Karpas-422 (cell line): ENCODE results near the gene XRCC6. TPM values are rescaled to one million over a fixed set of nuclear protein-coding genes. Genes with fewer than 3 reads are reported as not detected.
"Not testable (repeated sequence)": the region's sequence is repeated elsewhere in the genome, so short reads cannot be mapped to it uniquely, and the experiment has no call there.

Experiments used
- DNase-seq: peaks from one replicate; pipeline ENCODE4 v3.0.0-alpha.2; 2015
- H2AFZ ChIP-seq: fragments of 200-600 bp; sonication (generic); 2 replicates; pipeline ENCODE4 v1.6.1; 2014; ENCODE audit warnings: antibody characterized with exemption, low read length, mixed read lengths
- H3K27ac ChIP-seq: fragments of 200-600 bp; sonication (generic); 2 replicates; pipeline ENCODE4 v1.5.1; 2014; ENCODE audit warnings: mild to moderate bottlenecking, low read length, moderate library complexity
- H3K27me3 ChIP-seq: fragments of 200-600 bp; sonication (generic); 2 replicates; pipeline ENCODE4 v1.6.1; 2014; ENCODE audit warnings: low read length, mixed read lengths
- H3K36me3 ChIP-seq: fragments of 200-600 bp; sonication (generic); 2 replicates; pipeline ENCODE4 v1.6.1; 2014; ENCODE audit warnings: low read length, mixed read lengths; ENCODE audit not compliant: insufficient read depth
- H3K4me1 ChIP-seq: fragments of 200-600 bp; sonication (generic); 2 replicates; pipeline ENCODE4 v1.6.1; 2014; ENCODE audit warnings: mild to moderate bottlenecking, low read length, mixed read lengths
- H3K4me2 ChIP-seq: fragments of 200-600 bp; sonication (generic); 2 replicates; pipeline ENCODE4 v1.6.1; 2014; ENCODE audit warnings: low read length, low read depth, mild to moderate bottlenecking; ENCODE audit not compliant: poor library complexity, severe bottlenecking
- H3K4me3 ChIP-seq: fragments of 200-600 bp; sonication (generic); 2 replicates; pipeline ENCODE4 v1.5.1; 2014; ENCODE audit warnings: mild to moderate bottlenecking, antibody characterized with exemption, low read length, mixed read lengths
- H3K79me2 ChIP-seq: fragments of 200-600 bp; sonication (generic); 2 replicates; pipeline ENCODE4 v1.6.1; 2014; ENCODE audit warnings: mild to moderate bottlenecking, low read length, mixed read lengths
- H3K9ac ChIP-seq: fragments of 200-600 bp; sonication (generic); 2 replicates; pipeline ENCODE4 v1.6.0; 2014; ENCODE audit warnings: low read length
- H3K9me2 ChIP-seq: fragments of 200-600 bp; sonication (generic), shearing (Covaris generic); replicated peaks from 2 replicates; pipeline ENCODE4 v1.6.0; 2014; ENCODE audit warnings: mild to moderate bottlenecking, low read length, moderate library complexity; ENCODE audit not compliant: insufficient read depth
- H3K9me3 ChIP-seq: fragments of 300-700, 200-600 bp; sonication (generic); 2 replicates; pipeline ENCODE4 v1.6.1; 2014; ENCODE audit warnings: low read length, mixed read lengths
- H4K20me1 ChIP-seq: fragments of 200-600 bp; sonication (generic); 2 replicates; pipeline ENCODE4 v1.6.1; 2014; ENCODE audit warnings: mild to moderate bottlenecking, antibody characterized with exemption, low read length, low read depth; ENCODE audit not compliant: insufficient read depth
- total RNA-seq: library from RNA; depleted of rRNA; stranded (reverse); fragments of >200 nt; shearing (Covaris generic); gene quantifications from 2 replicates; pipeline ENCODE4 v1.2.3, GENCODE V29; 2014; ENCODE audit warnings: low replicate concordance

XRCC6 gene
- total RNA-seq, 1 experiment from 2014 or later, result 173 TPM

GRCh38 chr22:41593336-41593960 lies 27.6 kb upstream of the XRCC6 start:
- not testable (repeated sequence) for DNase-seq, H3K9me2 ChIP-seq, H3K79me2 ChIP-seq, H2AFZ ChIP-seq, H3K9me3 ChIP-seq, H4K20me1 ChIP-seq, H3K27me3 ChIP-seq, H3K4me3 ChIP-seq, H3K27ac ChIP-seq, H3K4me2 ChIP-seq, H3K9ac ChIP-seq, H3K36me3 ChIP-seq
- peaks cover 12% of the 10 kb centered on the region for H3K4me1 ChIP-seq

GRCh38 chr22:41595703-41596102 lies 25.4 kb upstream of the XRCC6 start:
- Histone ChIP-seq H3K9me3 (no peaks in the 10 kb centered on the region), H3K4me2 (no peak overlapping the region), H3K27me3 (no peaks in the 10 kb centered on the region), H3K27ac (no peak overlapping the region), H3K9ac (no peak overlapping the region), H3K79me2 (no peaks in the 10 kb centered on the region), H3K4me3 (no peak overlapping the region), H2AFZ (no peak overlapping the region), H3K9me2 (no peaks in the 10 kb centered on the region), H4K20me1 (no peaks in the 10 kb centered on the region), H3K4me1 (peaks cover under 1% of the 10 kb centered on the region; the same call in 1 of the 2 replicates), H3K36me3 (peaks cover 2% of the 10 kb centered on the region; the same call in 1 of the 2 replicates)
- no peak for DNase-seq

GRCh38 chr22:41596776-41597634 lies 24.1 kb upstream of the XRCC6 start:
- no peak overlapping the region for H3K27ac ChIP-seq
- no peak overlapping the region for H3K4me3 ChIP-seq
- no peak overlapping the region for H2AFZ ChIP-seq
- H3K9me2 ChIP-seq, result no peaks in the 10 kb centered on the region
- H3K4me1 ChIP-seq, result no peaks in the 10 kb centered on the region
- H3K4me2 ChIP-seq, result no peak overlapping the region
- H3K9me3 ChIP-seq, result no peaks in the 10 kb centered on the region
- no peaks in the 10 kb centered on the region for H3K27me3 ChIP-seq
- no peak overlapping the region for H3K9ac ChIP-seq
- peaks cover 5% of the 10 kb centered on the region; the same call in 1 of the 2 replicates for H3K36me3 ChIP-seq
- H3K79me2 ChIP-seq, result no peaks in the 10 kb centered on the region
- DNase-seq, result peak; percentile 76
- no peaks in the 10 kb centered on the region for H4K20me1 ChIP-seq

- H3K4me2 ChIP-seq, result no peak overlapping the region
- peaks cover 10% of the 10 kb centered on the region; the same call in 1 of the 2 replicates for H3K36me3 ChIP-seq
Observed at GRCh38 chr22:41597635-41597953, 23.5 kb upstream of the XRCC6 start.

GRCh38 chr22:41598081-41598480 lies 23.0 kb upstream of the XRCC6 start:
- H3K4me2 ChIP-seq, result no peak overlapping the region
- no peak overlapping the region for H3K27ac ChIP-seq
- H4K20me1 ChIP-seq, result no peaks in the 10 kb centered on the region
- no peaks in the 10 kb centered on the region for H3K9me2 ChIP-seq
- no peak for DNase-seq
- H3K36me3 ChIP-seq, result peaks cover 14% of the 10 kb centered on the region; the same call in 1 of the 2 replicates
- no peak overlapping the region for H3K4me3 ChIP-seq
- no peaks in the 10 kb centered on the region for H3K79me2 ChIP-seq
- no peak overlapping the region for H3K9ac ChIP-seq
- H3K27me3 ChIP-seq, result no peaks in the 10 kb centered on the region
- H2AFZ ChIP-seq, result no peak overlapping the region
- no peaks in the 10 kb centered on the region for H3K4me1 ChIP-seq
- no peaks in the 10 kb centered on the region for H3K9me3 ChIP-seq

More at GRCh38 chr22:41597635-41597953, 23.5 kb upstream of the XRCC6 start:
- Histone ChIP-seq H3K9ac (no peak overlapping the region), H3K9me3 (no peaks in the 10 kb centered on the region), H3K27ac (no peak overlapping the region), H3K4me3 (no peak overlapping the region), H3K9me2 (no peaks in the 10 kb centered on the region), H4K20me1 (no peaks in the 10 kb centered on the region), H3K4me1 (no peaks in the 10 kb centered on the region), H3K27me3 (no peaks in the 10 kb centered on the region), H3K79me2 (no peaks in the 10 kb centered on the region), H2AFZ (no peak overlapping the region)
- no peak for DNase-seq

- no peaks in the 10 kb centered on the region for H3K27me3 ChIP-seq
- H3K27ac ChIP-seq, result no peak overlapping the region
- no peak overlapping the region for H3K9ac ChIP-seq
- no peak overlapping the region for H3K4me3 ChIP-seq
- no peaks in the 10 kb centered on the region for H3K4me1 ChIP-seq
- H3K9me2 ChIP-seq, result no peaks in the 10 kb centered on the region
- H3K36me3 ChIP-seq, result peaks cover 20% of the 10 kb centered on the region; the same call in 1 of the 2 replicates
- no peak overlapping the region for H3K4me2 ChIP-seq
- no peak for DNase-seq
- H3K79me2 ChIP-seq, result no peaks in the 10 kb centered on the region
- H2AFZ ChIP-seq, result no peak overlapping the region
- H4K20me1 ChIP-seq, result no peaks in the 10 kb centered on the region
- H3K9me3 ChIP-seq, result no peaks in the 10 kb centered on the region
Observed at GRCh38 chr22:41598891-41599635, 22.0 kb upstream of the XRCC6 start.

- H3K4me1 ChIP-seq, result no peaks in the 10 kb centered on the region
- no peak overlapping the region for H2AFZ ChIP-seq
- no peak for DNase-seq
- H4K20me1 ChIP-seq, result no peaks in the 10 kb centered on the region
- H3K9me2 ChIP-seq, result no peaks in the 10 kb centered on the region
- H3K4me2 ChIP-seq, result no peak overlapping the region
- H3K36me3 ChIP-seq, result peaks cover 33% of the 10 kb centered on the region; the same call in 1 of the 2 replicates
- no peaks in the 10 kb centered on the region for H3K9me3 ChIP-seq
- no peaks in the 10 kb centered on the region for H3K27me3 ChIP-seq
- H3K9ac ChIP-seq, result no peak overlapping the region
- no peaks in the 10 kb centered on the region for H3K79me2 ChIP-seq
- H3K4me3 ChIP-seq, result no peak overlapping the region
- no peak overlapping the region for H3K27ac ChIP-seq
Observed at GRCh38 chr22:41600976-41601375, 20.1 kb upstream of the XRCC6 start.

GRCh38 chr22:41603873-41604332 lies 17.2 kb upstream of the XRCC6 start:
- Histone ChIP-seq H3K4me3 (no peak overlapping the region), H3K9me2 (no peaks in the 10 kb centered on the region), H3K27ac (no peak overlapping the region), H3K9me3 (no peaks in the 10 kb centered on the region), H3K79me2 (peaks cover 5% of the 10 kb centered on the region; the same call in 1 of the 2 replicates), H3K9ac (no peak overlapping the region), H3K4me1 (no peaks in the 10 kb centered on the region), H4K20me1 (peaks cover 5% of the 10 kb centered on the region; the same call in 1 of the 2 replicates), H2AFZ (no peak overlapping the region), H3K27me3 (no peaks in the 10 kb centered on the region), H3K4me2 (no peak overlapping the region), H3K36me3 (peaks cover 40% of the 10 kb centered on the region; the same call in 1 of the 2 replicates)
- DNase-seq, result no peak
